Endothelial cell of umbilical vein (primary cell): ENCODE results near the gene DGKH. TPM values are rescaled to one million over a fixed set of nuclear protein-coding genes. Genes with fewer than 3 reads are reported as not detected.

Source experiments
- BruUV-seq: library from RNA; stranded (reverse); fragments of 400-500 nt; replicated peaks from 2 replicates; lab custom pipeline; 2021; lab: Mats Ljungman, UMichigan
- CTCF ChIA-PET: fragments of 300-600, 350-600 bp; sonication (Branson Sonifier 250); formaldehyde crosslinking; loops from one replicate; lab custom pipeline; 2021; ENCODE audit warnings: antibody characterized with exemption, inconsistent platforms; lab: Charles Lee
- POLR2A ChIA-PET: fragments of 300-600, 350-600 bp; sonication (Branson Sonifier 250); formaldehyde crosslinking; loops from one replicate; lab custom pipeline; 2021; ENCODE audit warnings: antibody characterized with exemption, inconsistent platforms; lab: Charles Lee
- DNase-seq: peaks from one replicate; pipeline ENCODE4 v3.0.0-alpha.2; 2011; ENCODE audit warnings: low read depth, low spot score
- FAIRE-seq: peaks from 2 replicates; lab custom pipeline; 2011; peaks lifted over from hg19 to GRCh38; lab: Jason Lieb, UNC
- H2AFZ ChIP-seq: 2 replicates; pipeline ENCODE4 v1.6.0; 2012; ENCODE audit warnings: low read depth, low read length, control low read depth, inconsistent platforms
- H3K27ac ChIP-seq: 2 replicates; pipeline ENCODE4 v1.5.1; 2011; ENCODE audit warnings: low read depth, mild to moderate bottlenecking, control low read depth, low read length, moderate library complexity; ENCODE audit not compliant: insufficient read depth
- H3K27me3 ChIP-seq, 2 experiments: 2 replicates each; pipeline versions ENCODE4 v1.6.0 to v1.6.1; 2011; ENCODE audit warnings: low read length in 2 of 2, mixed read lengths in 1 of 2; ENCODE audit not compliant: control insufficient read depth in 2 of 2, insufficient read depth in 2 of 2
- H3K36me3 ChIP-seq, 2 experiments: 2 replicates in 1 of 2; 3 replicates in 1 of 2; pipeline ENCODE4 v1.5.1; 2011; ENCODE audit warnings: low read length in 2 of 2, mild to moderate bottlenecking in 1 of 2, moderate library complexity in 1 of 2; ENCODE audit not compliant: control insufficient read depth in 2 of 2, insufficient read depth in 2 of 2; ENCODE audit errors: extremely low read depth in 1 of 2
- H3K4me1 ChIP-seq: 3 replicates; pipeline ENCODE4 v1.5.1; 2011; ENCODE audit warnings: mild to moderate bottlenecking, low read length; ENCODE audit not compliant: control insufficient read depth, insufficient read depth; ENCODE audit errors: extremely low read depth
- H3K4me2 ChIP-seq: 2 replicates; pipeline ENCODE4 v1.6.1; 2011; ENCODE audit warnings: low read length, control low read depth, mixed read lengths; ENCODE audit not compliant: insufficient read depth
- H3K4me3 ChIP-seq, 3 experiments: fragments of 200-600 bp in 1 of 3; sonication (generic), shearing (Covaris generic) in 1 of 3; replicated peaks in 1 of 3; 2 replicates each; pipeline ENCODE4 v1.5.1; 2011 to 2016; ENCODE audit warnings: control low read depth in 3 of 3, low read length in 3 of 3, mild to moderate bottlenecking in 2 of 3, inconsistent platforms in 1 of 3, low read depth in 1 of 3, moderate library complexity in 1 of 3; ENCODE audit not compliant: insufficient read depth in 1 of 3
- H3K79me2 ChIP-seq: 2 replicates; pipeline ENCODE4 v1.6.0; 2012; ENCODE audit warnings: low read length, inconsistent platforms; ENCODE audit not compliant: control insufficient read depth, insufficient read depth
- H3K9ac ChIP-seq: replicated peaks from 2 replicates; pipeline ENCODE3; 2011; ENCODE audit warnings: low read length, control low read depth; ENCODE audit not compliant: insufficient read depth; ENCODE audit errors: extremely low read depth
- H3K9me1 ChIP-seq: replicated peaks from 3 replicates; pipeline ENCODE4 v1.6.0; 2011; ENCODE audit warnings: mild to moderate bottlenecking, low read length; ENCODE audit not compliant: control insufficient read depth, insufficient read depth; ENCODE audit errors: extremely low read depth
- H3K9me3 ChIP-seq: replicated peaks from 2 replicates; pipeline ENCODE4 v1.5.1; 2012; ENCODE audit warnings: low read length, inconsistent platforms; ENCODE audit not compliant: control insufficient read depth, insufficient read depth
- H4K20me1 ChIP-seq: replicated peaks from 2 replicates; pipeline ENCODE3; 2011; ENCODE audit warnings: mild to moderate bottlenecking, low read length; ENCODE audit not compliant: control insufficient read depth, insufficient read depth; ENCODE audit errors: extremely low read depth
- CTCF ChIP-seq, 2 donors: IDR thresholded peaks; 1 replicate in 1 of 2; 2 replicates in 1 of 2; pipeline ENCODE4 v1.5.1; 2011; ENCODE audit warnings: low read length in 2 of 2, mild to moderate bottlenecking in 2 of 2, moderate library complexity in 2 of 2, control low read depth in 1 of 2, inconsistent platforms in 1 of 2, low read depth in 1 of 2; ENCODE audit not compliant: insufficient read depth in 1 of 2; ENCODE audit errors: extremely low read depth in 1 of 2
- EZH2 ChIP-seq: IDR thresholded peaks from 2 replicates; pipeline ENCODE4 v1.6.1; 2012; ENCODE audit warnings: borderline replicate concordance, low read depth, mild to moderate bottlenecking, moderate library complexity, low read length, inconsistent platforms; ENCODE audit not compliant: severe bottlenecking
- FOS ChIP-seq: IDR thresholded peaks from 2 replicates; pipeline ENCODE4 v1.6.1; 2011; ENCODE audit warnings: mild to moderate bottlenecking, low read length, moderate library complexity, borderline replicate concordance; ENCODE audit not compliant: insufficient read depth
- GATA2 ChIP-seq: IDR thresholded peaks from 2 replicates; pipeline ENCODE4 v1.7.0; 2011; ENCODE audit warnings: low read depth, mild to moderate bottlenecking, moderate library complexity, mixed read lengths, low read length; ENCODE audit not compliant: insufficient read length, insufficient read depth
- JUN ChIP-seq: IDR thresholded peaks from 2 replicates; pipeline ENCODE4 v1.6.1; 2011; ENCODE audit warnings: borderline replicate concordance, low read depth; ENCODE audit not compliant: insufficient read length, insufficient read depth
- MYC ChIP-seq: IDR thresholded peaks from one replicate; pipeline ENCODE4 v1.6.1; 2011; ENCODE audit warnings: mild to moderate bottlenecking, low read depth, low read length
- POLR2A ChIP-seq: IDR thresholded peaks from 2 replicates; pipeline ENCODE4 v1.6.1; 2012; ENCODE audit warnings: low read depth, mild to moderate bottlenecking, control low read depth, low read length
- POLR2AphosphoS5 ChIP-seq: IDR thresholded peaks from 2 replicates; pipeline ENCODE4 v1.6.1; 2012; ENCODE audit warnings: low read depth, mild to moderate bottlenecking, control low read depth, low read length, moderate library complexity; ENCODE audit not compliant: insufficient read depth
- dilution Hi-C: fragments of 300-500 bp; cut with MboI; formaldehyde crosslinking; loops from one replicate; pipeline ENCODE4 v1.15.0; 2019; ENCODE audit warnings: low sequenced_read_pairs; ENCODE audit not compliant: extremely low pct_ligation_motif_present
- intact Hi-C: fragments of 100-400 bp; cut with micrococcal nuclease; formaldehyde crosslinking; loops from one replicate; pipeline ENCODE4 v1.10.0; 2022
- polyA plus RNA-seq, 4 experiments: library from polyadenylated mRNA; depleted of rRNA in 3 of 4; stranded (reverse) in 3 of 4; unstranded in 1 of 4; fragments of >200 nt; gene quantifications; 2 replicates each; pipeline versions ENCODE4 v1.2.1 to v1.2.3, GENCODE V29; 2011 to 2012; ENCODE audit warnings: missing spikeins in 1 of 4
- total RNA-seq: library from RNA; stranded (reverse); gene quantifications from 2 replicates; pipeline ENCODE4 v1.2.3, GENCODE V29; 2021
- TF ChIP-seq, protein P1 (sequence below): IDR thresholded peaks from 2 replicates; pipeline ENCODE4 v1.6.1; 2011; ENCODE audit not compliant: insufficient read depth, insufficient read length

DGKH gene
- total and polyA plus RNA-seq, 2 donors (not counting 3 experiments of a cell fraction or from before 2014, with no cell fraction given), result 4.1 to 30.1 TPM

GRCh38 chr13:42066542-42066941 lies 18.1 kb downstream of the DGKH start:
- FAIRE-seq (no peak), DNase-seq (peak; percentile 50)
- peaks cover 19% of the 10 kb centered on the region for H3K79me2 ChIP-seq
- no peak overlapping the region for H3K9ac ChIP-seq
- ChIA-PET POLR2A (no interaction called here), CTCF (no interaction called here)
- H3K36me3 ChIP-seq, result no peaks in the 10 kb centered on the region
- no peaks in the 10 kb centered on the region for H3K27me3 ChIP-seq
- peaks cover 6% of the 10 kb centered on the region for H3K4me1 ChIP-seq
- TF ChIP-seq JUN (no peak), POLR2AphosphoS5 (no peak), MYC (no peak), CTCF (IDR thresholded peaks at IDR 0.05; ENCODE audit: extremely low read depth in 1 of 2, insufficient read depth in 1 of 2, low read depth in 1 of 2, low read length in 2 of 2) (no peak), FOS (no peak), EZH2 (no peak), GATA2 (no peak), POLR2A (no peak)
- TF ChIP-seq, protein P1, sequence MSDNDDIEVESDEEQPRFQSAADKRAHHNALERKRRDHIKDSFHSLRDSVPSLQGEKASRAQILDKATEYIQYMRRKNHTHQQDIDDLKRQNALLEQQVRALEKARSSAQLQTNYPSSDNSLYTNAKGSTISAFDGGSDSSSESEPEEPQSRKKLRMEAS, result no peak
- dilution Hi-C loops (no loop called here), intact Hi-C loops (no loop called here)
- H4K20me1 ChIP-seq, result no peaks in the 10 kb centered on the region
- no peak overlapping the region for H3K4me3 ChIP-seq
- no peaks in the 10 kb centered on the region for H3K9me1 ChIP-seq
- H2AFZ ChIP-seq, result no peak overlapping the region
- peak overlapping the region; percentile 43 for H3K27ac ChIP-seq
- no peaks in the 10 kb centered on the region for H3K9me3 ChIP-seq
- BruUV-seq, result no TSS peak
- no peak overlapping the region for H3K4me2 ChIP-seq
